Neural progenitor cell (in vitro differentiated cells): Measurements from ENCODE around the gene CHEK2.
"Not testable (repeated sequence)": the region's sequence is repeated elsewhere in the genome, so short reads cannot be mapped to it uniquely, and the experiment has no call there.

Experiments
- EZH2 ChIP-seq: fragments of 200-600 bp; sonication (generic); IDR thresholded peaks from 2 replicates; pipeline ENCODE4 v1.6.1; 2017; ENCODE audit warnings: antibody characterized with exemption, mild to moderate bottlenecking, moderate library complexity
- TF ChIP-seq, protein P1 (sequence below): fragments of 200-600 bp; sonication (generic); IDR thresholded peaks from 2 replicates; pipeline ENCODE4 v1.5.1; 2017; ENCODE audit warnings: antibody characterized with exemption, mild to moderate bottlenecking

DNA sequence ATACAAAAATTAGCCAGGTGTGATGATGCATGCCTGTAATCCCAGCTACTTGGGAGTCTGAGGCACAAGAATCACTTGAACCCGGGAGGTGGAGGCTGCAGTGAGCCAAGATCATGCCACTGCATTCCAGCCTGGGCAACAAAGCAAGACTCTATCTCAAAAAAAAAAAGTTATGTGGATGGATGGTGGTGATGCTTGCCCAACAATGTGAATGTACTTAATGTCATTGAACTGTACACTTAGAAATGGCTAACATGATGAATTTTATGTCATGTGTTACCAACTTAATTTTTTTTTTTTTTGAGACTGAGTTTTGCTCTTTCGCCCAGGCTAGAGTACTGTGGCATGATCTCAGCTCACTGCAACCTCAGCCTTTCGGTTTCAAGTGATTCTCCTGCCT, 12.9 kb upstream of the CHEK2 start:
- TF ChIP-seq, protein P1, sequence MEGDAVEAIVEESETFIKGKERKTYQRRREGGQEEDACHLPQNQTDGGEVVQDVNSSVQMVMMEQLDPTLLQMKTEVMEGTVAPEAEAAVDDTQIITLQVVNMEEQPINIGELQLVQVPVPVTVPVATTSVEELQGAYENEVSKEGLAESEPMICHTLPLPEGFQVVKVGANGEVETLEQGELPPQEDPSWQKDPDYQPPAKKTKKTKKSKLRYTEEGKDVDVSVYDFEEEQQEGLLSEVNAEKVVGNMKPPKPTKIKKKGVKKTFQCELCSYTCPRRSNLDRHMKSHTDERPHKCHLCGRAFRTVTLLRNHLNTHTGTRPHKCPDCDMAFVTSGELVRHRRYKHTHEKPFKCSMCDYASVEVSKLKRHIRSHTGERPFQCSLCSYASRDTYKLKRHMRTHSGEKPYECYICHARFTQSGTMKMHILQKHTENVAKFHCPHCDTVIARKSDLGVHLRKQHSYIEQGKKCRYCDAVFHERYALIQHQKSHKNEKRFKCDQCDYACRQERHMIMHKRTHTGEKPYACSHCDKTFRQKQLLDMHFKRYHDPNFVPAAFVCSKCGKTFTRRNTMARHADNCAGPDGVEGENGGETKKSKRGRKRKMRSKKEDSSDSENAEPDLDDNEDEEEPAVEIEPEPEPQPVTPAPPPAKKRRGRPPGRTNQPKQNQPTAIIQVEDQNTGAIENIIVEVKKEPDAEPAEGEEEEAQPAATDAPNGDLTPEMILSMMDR: not testable (repeated sequence)
- not testable (repeated sequence) for TF ChIP-seq EZH2
